NCI-H128 (cell line): ENCODE results near the gene PRR18.
"Not testable (repeated sequence)": the region's sequence is repeated elsewhere in the genome, so short reads cannot be mapped to it uniquely, and the experiment has no call there.

ENCODE experiments used
- DNase-seq: peaks from one replicate; lab custom pipeline; 2025; ENCODE audit not compliant: unreplicated experiment; lab: John Stamatoyannopoulos, UW

The PRR18 gene, protein sequence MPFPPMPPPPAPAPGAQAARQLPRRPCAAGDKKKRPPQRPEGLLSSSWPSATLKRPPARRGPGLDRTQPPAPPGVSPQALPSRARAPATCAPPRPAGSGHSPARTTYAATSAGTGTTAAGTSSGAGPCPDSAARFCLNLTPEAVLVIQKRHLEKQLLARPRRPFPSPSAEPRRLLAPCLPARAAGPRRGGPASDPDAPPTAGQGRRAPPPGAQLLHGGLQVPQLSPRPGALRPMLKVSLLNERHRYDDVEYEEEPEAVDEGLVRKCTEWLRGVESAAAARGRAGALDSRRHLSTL

DNA sequence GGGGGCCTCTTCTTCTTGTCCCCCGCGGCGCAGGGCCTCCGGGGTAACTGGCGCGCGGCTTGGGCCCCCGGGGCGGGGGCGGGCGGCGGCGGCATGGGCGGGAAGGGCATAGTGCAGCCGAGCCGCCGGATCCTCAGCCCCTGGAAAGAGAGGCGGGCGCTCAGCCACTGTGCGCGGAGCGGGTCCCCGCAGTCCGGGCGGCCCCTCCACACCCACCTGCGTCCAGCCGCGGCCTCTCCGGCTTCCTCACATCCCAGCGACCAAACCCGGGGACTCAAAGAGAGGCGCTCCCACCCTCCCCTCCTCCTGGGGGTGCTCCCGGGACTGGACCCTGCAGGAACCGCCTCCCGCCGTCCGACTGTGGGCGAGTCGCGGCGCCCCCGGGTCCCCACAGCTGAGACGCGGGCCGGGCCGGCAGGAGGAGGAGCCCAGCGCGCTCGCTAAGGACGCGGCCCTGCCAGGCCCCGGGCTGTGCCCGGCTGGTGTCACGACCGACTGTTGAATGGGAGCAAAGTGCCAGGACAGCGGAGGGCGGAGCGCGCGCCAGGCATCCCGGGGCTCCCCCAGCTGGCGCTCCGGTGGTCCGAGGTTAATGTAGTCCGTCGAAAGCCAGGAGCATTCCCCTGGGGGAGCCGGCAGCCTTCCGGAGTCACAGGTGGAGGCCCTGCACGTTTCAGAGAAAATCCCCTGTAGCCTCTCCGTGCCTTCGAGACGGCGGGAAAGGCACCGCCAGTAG lies at the start of gene PRR18:
Gene PRR18, minus strand, starts transcription at position 360 of the 736 bp plus-strand sequence. Its CDS starts 250 bp downstream, at position 110.
- DNase-seq: no peak

DNA sequence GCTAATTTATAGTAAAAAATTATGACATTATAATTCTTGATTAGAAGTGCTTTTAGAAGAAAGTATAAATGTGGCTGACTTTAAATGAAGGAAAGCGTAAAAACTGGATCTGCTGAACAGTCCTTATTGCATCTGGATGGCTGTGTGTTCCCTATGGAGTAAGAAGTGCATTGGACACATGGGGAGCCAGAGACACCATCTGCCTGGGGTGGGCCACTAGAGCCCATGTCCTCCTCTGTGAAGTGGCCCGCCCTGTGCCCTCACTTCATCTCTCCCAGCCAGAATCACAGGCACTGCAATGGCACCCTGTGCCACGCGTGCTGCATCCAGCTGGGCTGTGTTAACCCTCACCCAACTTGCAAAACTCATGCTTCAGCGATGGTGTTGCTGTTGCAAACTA lies 47.4 kb upstream of the PRR18 start:
- DNase-seq: no peak

DNA sequence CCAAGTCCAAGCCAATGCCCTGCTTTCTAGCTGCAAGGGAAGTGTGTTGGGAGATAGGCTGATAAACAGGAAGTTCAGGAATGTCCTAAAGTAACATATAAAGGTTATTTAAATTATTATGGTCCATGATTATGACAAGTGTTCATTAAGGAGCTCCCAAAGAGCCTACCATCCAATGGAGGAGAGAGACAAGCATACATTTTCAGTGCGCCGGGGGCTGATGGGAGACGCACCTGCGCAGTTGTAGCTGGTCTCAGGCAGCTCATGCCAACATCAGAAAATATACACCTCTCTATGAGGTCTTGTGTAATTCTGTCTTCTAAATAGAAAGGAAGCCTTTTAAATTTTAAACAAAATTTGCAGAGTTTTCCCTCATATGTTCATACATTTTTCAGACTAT lies 46.8 kb upstream of the PRR18 start:
- DNase-seq: no peak

DNA sequence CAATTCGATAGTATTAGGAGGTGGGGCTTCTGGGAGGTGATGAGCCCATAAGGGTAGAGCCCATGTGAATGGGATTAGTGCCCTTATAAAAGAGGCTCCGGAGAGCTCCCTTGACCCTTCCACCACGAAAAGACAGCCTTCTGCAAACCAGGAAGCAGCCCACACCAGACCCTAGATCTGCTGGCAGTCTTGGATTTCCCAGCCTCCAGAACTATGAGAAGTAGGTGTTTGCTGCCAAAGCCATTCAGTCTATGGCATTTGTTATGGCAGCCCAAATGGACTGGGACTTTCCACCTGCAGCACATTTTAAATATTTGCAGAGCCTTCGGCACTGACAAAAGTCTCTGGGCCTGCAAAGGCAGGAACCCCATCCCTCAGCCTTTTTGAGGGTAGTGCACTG lies 46.0 kb upstream of the PRR18 start:
- DNase-seq: no peak

DNA sequence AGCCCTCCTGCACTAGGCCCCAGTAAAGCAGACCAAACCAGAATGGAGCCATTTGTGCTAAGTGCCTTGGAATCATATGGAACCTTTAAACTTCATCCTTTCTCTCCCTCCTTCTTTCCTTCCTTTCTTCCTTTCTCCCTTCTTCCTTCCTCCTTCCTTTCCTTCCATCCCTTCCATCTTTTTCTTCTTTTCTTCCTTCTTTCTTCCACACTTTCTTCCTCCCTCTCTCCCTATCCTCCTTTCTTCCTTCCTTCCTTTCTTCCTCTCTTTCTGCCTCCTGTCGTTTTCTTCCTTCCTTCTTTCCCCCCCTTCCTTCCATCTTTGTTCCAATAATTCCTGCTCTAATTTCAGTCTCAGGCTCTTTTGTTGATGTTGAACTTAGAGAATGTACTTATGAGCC lies 45.3 kb upstream of the PRR18 start:
- no peak for DNase-seq

DNA sequence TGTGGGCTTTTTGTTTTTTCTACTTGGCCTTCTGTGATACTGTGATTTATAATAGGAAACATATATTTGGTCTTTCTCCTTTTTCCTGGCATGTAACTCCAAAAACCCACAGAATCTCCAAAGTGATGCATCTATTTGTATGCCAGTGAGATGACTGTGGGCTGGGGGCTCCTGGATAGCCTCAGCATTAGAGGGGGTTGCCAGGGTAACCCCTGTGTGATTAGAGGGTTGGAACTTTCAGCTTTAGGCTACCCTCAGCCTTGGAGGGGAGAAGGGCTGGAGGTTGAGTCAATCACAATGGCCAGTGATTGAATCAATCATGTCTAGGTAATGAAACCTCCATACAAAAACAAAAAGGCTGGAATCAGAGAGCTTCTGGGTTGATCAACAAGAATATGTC lies 44.7 kb upstream of the PRR18 start:
- DNase-seq: no peak

DNA sequence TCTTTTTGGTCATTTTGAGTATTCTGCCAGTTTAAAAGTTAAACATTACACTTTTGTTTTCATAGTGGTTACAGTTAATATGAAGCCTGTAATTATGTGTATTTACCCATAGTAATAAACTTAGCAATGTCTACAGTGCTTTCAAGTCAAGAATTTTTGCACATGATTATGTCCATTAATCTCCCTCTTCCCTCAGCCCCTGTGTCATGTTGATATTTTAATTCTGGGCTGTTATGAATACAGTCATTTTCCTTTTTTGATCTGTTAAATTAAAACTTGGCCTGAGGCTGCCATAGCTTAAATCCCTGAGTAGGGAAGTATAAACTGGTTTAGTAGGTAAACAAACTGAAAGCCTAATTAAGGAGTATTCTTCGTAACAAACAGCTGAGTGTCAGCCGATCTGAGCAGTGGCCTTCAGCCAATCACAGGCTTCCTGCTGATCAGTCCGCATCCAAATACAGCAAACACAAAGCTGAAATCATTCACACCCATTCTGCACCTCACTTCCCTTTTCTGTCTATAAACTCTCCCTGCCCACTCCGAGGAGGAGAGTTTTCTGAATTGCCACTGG lies 43.6 kb upstream of the PRR18 start:
- DNase-seq: no peak

DNA sequence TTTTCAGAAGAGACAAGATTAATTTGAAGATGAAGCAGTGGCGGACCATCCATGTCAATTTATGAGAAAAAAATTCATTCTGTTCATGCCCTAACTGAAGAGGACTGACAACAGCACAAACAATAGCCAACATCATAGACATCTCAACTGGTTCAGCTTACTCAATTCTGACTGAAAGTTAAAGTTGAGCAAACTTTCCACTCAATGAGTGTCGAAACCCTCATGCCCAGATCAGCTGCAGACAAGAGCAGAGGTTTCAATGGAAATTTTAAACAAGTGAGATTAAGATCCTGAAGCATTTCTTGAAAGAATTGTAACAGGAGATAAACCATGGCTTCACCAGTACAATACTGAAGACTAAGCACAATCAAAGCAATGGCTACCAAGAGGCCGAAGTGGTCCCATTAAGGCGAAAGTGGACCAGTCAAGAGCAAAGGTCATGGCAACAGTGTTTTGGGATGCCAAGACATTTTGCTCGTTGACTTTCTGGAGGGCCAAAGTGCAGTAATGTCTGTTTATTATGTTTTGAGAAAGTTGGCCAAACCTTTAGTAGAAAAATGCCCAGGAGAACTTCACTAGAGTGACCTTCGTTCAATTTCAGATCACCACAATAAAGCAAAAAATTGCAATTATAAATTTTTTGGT lies 40.2 kb upstream of the PRR18 start:
- DNase-seq: no peak

DNA sequence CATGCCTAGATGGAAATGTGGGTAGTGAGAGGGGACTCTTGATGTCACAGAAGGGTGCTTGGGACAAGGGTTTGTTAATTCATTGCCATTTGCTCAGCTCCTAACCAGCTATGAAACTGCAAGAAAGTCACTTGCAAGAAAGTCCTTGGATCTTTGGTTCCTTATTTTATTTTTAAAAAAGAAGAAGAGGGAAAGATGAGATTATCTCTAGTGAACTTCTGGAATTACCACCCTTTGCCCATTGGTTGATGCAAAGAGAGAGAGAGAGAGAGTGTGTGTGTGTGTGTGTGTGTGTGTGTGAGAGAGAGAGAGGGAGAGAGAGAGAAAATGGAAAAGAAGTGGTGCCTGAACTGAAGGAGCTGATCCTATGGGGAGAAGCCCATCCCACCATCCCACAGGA lies 38.8 kb upstream of the PRR18 start:
- DNase-seq: no peak

DNA sequence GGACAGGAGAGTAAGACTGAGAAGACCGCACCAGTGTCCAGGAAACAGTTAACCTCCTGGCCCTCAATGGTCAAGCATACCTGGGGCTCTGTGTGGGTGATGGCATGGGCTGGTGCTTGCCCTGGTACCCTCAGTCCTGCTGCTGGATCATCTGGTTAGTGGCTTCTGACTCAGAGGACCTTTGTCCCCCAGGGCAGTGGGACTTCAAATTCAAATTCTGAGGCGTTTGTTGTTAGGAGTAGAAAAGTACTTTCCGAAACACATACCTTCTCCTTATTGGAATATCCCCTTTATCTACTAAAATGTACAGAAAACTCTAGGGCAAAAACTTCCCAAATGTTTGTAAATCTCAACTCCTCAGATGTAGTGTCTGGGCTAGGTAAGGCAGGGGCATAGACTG lies 38.3 kb upstream of the PRR18 start:
- no peak for DNase-seq

DNA sequence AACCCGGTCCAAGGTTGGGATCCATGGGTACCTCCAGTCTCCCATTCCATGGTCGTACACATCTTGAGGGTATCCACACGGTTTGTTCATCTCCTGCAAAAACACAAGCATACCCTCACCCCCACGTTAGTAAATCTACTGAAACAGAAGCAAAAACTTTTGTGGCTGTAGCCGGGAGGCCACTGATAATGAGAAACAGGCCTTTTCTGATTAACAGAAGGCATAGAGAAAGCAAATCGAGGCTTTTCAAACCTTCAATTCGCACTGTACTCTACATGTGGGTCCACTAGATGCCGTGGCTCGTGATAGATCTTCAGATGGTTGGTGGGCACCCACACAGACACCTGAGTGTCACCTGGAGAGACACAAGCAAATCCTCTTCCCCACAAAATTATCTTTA lies 37.5 kb upstream of the PRR18 start:
- not testable (repeated sequence) for DNase-seq

DNA sequence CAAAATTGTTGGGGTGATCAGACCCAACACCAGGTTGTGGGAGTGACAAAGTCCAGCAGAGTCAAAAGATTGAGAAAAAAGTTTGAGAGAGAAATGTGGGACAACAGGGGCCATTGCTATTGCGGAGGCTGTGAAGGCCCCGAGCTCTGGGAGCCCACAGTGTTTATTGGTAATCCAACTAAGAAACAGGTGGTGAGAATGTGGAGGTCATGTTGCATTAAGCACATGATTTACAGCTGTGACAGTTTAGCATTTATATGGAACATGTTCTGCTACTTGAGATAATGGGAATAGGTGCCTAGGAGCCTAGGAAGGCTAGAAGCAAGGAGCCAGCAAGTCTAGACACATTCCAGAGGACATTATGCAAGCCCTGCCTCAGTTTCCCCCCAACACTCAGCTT lies 36.7 kb upstream of the PRR18 start:
- DNase-seq: not testable (repeated sequence)

DNA sequence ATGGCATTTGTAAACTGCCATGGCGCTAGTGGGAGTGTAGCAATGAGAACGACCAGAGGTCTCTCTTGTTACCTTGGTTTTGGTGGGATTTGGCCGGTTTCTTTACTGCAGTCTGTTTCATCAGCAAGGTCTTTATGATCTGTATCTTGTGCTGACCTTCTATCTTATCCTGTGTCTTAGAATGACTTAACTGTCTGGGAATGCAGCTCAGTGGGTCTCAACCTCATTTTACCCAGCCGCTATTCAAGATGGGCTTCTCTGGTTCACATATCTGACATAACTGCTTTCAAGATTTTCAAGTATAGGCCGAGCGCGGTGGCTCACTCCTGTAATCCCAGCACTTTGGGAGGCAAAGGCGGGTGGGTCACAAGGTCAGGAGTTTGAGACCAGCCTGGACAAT lies 36.0 kb upstream of the PRR18 start:
- no peak for DNase-seq

DNA sequence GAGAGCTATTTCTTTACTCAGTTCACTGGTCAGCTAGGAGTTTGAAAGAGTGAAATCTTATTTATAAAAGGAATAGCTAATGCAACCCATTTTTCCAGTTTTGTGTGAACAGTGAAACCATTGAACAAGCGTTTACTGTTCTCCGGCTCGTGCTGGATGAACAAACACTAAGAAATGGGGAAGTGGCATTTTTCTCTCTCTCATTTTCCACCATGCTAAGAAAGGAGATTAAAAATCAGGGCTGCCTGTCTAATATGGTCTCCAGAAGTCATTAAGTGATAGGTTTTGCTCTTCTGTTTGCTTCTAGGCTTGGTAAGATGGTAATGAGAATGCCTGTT lies 34.9 kb upstream of the PRR18 start:
- no peak for DNase-seq

DNA sequence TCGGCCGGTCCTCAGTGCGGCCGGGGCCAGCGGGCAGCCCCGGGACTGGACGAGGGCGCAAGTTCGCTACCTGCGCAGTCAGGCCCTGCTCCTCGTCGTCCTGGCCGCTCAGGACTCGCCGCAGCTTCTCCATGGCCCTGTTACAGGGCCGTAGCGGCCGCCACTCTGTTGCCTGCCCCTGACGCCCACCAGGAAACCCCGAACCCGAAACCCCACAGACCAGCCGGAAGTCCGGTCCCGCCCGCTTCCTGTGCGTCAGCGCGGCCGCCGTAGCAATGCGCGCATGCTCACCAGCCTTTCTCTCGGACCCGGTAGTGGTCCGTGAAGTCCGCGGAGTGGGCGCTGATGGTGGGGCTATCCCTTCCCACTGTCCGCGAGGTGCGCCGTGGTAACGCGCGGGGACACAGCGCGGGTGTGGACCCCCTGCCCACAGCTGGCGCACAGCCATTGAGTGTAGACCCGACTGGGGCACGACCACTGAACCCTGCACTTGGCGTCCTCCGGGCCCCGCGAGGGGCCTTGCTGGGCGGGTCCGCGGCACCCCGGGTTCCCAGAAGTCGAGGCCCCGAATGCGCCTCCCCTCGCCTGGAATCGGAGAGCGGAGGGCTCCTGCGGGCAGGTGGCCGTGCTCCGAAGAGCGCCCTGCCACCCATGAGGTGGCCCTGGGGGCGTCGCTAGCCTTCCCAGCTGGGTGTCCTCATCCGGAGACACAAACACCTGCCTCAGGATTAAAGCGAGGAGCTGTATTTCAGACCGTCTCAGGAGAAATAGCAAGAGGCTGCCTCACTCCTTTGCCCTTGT lies 34.4 kb upstream of the PRR18 start, which contains the start of gene SFT2D1:
Gene SFT2D1, minus strand, starts transcription at position 197 of the 801 bp plus-strand sequence. Its CDS starts 64 bp downstream, at position 133.
- DNase-seq: peak; percentile 47

DNA sequence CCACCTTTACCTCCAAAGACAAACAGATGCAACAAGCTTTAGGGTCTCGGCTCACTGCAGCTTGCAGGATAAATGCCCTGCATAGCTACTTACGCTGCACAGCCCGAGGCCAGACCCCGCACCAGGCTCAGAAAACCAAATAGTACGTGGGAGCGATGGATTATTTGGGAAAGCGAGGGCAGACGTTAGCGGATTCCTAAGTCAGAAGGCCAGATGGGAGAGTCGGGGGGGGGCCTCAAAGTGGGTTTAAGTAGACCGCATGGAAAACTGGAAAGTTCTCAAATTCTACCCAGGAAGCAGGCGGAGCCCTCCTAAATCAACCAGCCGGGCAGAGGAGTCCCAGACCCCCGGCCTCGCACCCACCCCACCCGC lies 33.8 kb upstream of the PRR18 start:
- no peak for DNase-seq

DNA sequence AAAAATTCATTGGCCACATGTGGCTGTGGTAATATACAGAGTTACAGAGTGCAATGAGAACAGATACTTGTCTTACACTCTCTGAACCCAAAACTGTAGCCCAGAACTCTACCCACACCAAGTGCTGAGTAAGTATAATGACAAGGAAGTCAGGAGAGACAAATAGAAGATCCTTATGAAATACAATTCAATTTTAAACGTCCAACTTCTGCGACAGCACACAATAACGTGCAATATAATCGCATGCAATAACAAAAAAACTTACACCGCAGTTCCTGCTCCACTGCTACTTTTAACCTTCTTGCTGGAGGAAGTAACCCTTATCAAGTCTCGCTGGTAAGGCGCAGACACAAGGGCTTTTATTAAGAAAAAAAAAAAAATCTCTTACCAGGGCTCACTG lies 33.3 kb upstream of the PRR18 start:
- no peak for DNase-seq

DNA sequence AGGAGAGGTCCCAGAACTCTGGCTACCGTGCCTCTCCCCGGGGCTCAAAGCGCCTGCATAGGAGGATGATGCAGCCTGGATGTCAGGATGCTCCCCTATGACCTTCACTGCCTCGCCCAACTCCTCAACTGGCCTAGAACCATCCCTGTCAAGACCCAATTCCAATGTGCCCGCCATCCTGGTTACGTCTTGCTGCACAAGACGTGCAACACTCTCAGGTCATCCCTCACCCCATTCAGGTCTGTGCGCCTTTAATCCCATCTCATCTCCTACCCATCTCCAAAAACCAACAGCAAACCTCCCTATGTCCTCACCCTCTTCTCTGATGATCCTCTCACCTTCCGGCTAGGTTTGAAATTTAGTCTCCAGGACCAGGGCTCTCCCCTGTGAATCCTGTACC lies 30.7 kb upstream of the PRR18 start:
- DNase-seq: no peak

DNA sequence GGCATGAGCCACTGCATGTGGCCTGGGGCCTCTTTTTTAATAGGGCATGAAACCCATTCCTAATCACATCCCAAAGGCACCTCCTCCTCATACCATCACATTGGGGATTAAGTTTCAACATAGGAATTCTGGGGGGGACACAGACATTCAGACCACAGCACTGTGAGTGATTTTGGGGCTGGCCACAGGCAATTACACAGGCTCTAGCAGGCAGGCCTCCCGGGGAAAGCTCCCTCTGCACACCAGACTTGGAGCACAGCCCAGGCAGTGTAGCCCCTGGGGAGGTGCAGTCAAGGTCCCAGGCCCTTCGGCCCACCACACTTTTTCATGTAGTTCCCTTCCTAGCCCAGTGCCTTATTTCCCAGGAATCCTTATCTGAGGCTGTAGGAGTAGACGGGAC lies 28.7 kb upstream of the PRR18 start:
- DNase-seq: no peak

DNA sequence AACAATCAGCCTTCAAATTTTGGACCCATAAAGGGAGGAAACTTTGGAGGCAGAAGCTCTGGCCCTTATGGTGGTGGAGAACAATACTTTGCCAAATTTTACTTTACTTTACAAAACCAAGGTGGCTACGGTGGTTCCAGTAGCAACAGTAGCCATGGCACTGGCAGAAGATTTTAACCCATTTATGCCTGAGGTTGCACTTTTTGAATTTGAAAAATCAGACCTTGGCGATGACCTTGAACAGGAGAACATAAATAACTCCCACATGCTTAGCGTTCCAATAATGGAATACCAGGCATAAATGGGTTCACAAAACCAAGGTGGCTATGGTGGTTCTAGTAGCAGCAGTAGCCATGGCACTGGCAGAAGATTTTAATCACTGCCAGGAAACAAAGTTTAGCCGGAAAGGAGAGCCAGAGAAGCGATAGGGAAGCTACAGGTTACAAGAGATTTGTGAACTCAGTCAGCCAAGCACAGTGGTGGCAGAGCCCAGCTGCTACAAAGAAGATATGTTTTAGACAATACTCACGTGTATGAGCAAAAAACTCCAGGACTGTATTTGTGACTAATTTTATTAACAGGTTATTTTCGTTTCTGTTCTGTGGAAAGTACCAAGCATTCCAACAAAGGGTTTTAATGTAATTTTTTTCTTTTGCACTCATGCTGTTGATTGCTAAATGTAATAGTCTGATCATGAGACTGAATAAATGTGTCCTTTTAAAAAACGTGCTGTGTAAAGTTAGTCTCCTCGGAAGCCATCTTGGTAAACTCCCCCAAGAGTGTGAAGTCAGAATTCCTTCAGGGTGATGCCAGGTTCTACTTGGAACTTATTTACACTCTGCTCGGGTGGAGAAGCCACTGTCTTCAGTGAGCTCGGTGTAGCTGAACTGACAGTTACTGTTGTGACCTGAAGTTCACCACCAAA lies 27.4 kb upstream of the PRR18 start:
- no peak for DNase-seq
